Subcutaneous adipose tissue (tissue), 4 donors: ENCODE results near the gene NCAPH2. TPM values are rescaled to one million over a fixed set of nuclear protein-coding genes. Genes with fewer than 3 reads are reported as not detected.

Experiments used
- CTCF ChIP-seq: fragments of 450-650 bp; IDR thresholded peaks from one replicate; pipeline ENCODE4 v1.5.1; 2016; ENCODE audit warnings: low read depth, mild to moderate bottlenecking, control low read depth, antibody characterized with exemption, moderate library complexity
- total RNA-seq, 4 donors: library from RNA; depleted of rRNA; stranded (reverse); fragments of >200 nt; gene quantifications; one replicate each; pipeline ENCODE4 v1.1.0, GENCODE V29; 2016

Gene NCAPH2
- total RNA-seq, 4 donors from 2014 or later: 15.3 to 55.6 (median 27.8) TPM

GRCh38 chr22:50561401-50562358, 53.7 kb downstream of the NCAPH2 start:
- no peak for TF ChIP-seq CTCF

- no peak for TF ChIP-seq CTCF
These were observed 54.7 kb downstream of the NCAPH2 start, which contains the start of gene SYCE3 for GRCh38 chr22:50562523-50563412. Gene SYCE3 (minus strand): TSS chr22:50562919. CDS start chr22:50556405, 6,514 bp downstream.

- no peak for TF ChIP-seq CTCF
These were observed 55.6 kb downstream of the NCAPH2 start for GRCh38 chr22:50563413-50564160.

- no peak for TF ChIP-seq CTCF
These were observed 56.3 kb downstream of the NCAPH2 start for GRCh38 chr22:50564289-50564688.

GRCh38 chr22:50567721-50568252, 59.8 kb downstream of the NCAPH2 start:
- no peak for TF ChIP-seq CTCF

- no peak for TF ChIP-seq CTCF
These were observed 60.6 kb downstream of the NCAPH2 start for GRCh38 chr22:50568626-50569025.
